ENCODE measurements around the gene SCO2.
A peak's percentile ranks its signal among the peaks of the same experiment; 100 is the strongest.

SCO2 gene

DNA sequence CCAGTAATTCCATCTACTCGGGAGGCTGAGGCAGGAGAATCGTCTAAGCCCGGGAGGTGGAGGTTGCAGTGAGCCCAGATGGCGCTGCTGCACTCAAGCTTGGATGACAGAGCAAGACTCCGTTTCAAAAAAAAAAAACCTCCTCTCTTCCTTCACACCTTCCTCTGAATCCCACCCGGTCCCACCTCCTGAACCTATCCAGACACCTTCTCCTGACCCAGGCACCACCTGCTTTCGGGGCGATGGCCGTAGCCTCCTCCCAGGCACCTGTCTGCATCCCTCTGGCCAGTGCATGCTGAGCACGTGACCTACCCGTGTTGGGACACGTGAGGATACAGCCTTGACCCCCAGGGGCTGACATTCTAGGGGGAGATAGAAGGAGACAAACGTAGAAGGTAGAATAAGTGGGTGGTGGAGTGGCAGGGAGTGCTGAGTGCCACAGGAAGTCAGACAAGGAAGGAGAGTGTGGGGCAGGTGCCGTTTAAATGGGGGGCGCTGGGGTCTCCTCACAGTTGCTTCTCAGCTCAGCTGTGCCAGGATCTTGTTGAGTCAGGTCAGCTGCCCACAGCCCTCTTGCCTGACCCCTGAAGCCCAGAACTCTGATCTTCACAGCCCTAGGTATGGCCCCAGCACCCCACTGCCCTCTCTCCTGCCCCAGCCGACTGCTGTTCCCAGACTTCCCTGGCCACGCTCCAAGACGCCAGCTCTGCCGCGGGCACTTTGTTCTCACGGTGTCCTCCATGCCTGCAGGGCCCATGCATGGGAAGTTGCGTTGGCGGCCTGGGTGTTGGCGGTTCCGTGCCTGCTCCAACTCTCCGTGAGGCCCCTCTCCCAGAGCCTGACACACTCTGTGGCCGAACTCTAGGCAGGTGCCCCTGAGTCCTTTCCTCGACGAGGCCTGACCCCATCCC is 39.9 kb downstream of the SCO2 start:
- TF ChIP-seq, protein P1, sequence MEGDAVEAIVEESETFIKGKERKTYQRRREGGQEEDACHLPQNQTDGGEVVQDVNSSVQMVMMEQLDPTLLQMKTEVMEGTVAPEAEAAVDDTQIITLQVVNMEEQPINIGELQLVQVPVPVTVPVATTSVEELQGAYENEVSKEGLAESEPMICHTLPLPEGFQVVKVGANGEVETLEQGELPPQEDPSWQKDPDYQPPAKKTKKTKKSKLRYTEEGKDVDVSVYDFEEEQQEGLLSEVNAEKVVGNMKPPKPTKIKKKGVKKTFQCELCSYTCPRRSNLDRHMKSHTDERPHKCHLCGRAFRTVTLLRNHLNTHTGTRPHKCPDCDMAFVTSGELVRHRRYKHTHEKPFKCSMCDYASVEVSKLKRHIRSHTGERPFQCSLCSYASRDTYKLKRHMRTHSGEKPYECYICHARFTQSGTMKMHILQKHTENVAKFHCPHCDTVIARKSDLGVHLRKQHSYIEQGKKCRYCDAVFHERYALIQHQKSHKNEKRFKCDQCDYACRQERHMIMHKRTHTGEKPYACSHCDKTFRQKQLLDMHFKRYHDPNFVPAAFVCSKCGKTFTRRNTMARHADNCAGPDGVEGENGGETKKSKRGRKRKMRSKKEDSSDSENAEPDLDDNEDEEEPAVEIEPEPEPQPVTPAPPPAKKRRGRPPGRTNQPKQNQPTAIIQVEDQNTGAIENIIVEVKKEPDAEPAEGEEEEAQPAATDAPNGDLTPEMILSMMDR (conservative IDR thresholded peaks at IDR 0.05) = no peak
- no peak overlapping the region for H3K27ac ChIP-seq

DNA sequence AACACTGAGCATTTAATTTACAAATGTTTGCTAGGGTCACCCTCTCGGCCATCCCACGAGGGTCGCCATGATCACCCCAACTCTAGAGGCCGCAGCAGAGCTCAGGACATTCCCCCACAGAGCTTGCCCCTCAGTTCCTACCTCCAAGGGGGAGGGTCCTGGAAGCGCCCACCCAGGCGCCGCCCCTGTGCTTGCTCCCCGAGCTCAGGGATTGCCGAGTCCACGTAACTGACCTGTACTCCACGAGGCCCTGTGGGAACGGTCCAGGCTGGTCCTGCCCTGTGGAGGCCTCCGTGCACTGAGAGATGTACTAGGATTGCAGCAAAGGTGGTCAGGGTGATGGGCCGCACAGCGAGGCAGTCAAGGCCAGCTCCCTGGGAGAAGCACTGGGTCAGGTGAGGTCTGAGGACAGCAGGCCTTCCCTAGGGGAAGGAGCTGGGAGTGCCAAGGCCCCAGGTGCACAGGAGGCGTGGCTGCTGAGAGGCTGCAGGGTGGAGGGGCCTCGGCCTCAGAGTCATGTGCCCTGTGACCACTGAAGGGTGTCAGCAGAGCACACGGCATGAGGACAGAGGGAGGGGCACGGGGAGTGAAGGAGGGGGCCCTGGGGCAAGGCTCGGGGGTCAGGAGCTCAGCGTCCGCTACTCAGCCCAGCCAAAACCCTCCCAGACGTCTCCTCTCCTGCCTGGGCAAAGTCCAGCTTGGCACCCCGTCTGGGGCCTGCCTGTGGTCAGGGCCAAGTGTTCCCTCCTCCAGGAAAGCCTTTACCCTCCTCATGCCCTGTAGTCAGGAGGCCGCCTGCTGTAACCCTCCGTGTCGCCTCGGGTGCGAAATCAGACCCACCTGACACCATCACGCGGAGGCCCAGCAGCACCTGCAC is 41.2 kb downstream of the SCO2 start:
- TF ChIP-seq, protein P1 (conservative IDR thresholded peaks at IDR 0.05) = no peak
- no peak overlapping the region for H3K27ac ChIP-seq

DNA sequence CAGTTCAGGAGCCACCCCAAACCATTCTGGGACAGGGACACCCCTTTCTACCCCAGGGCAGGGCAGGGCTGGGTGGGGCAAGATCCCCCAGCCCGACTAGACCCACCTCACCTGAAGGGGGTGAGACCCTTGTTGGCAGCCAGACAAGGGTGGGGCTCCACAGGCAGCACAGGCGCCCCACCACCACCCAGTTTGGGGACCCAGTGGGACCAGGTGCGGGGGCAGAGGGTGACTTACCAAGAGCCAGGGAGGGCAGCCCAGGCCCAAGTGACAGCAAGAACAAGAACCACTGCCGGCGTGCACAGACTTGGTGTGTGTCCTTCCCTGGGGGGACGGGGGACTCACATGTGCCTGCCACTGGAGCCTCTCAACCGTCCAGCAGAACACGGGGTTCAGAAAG is 41.8 kb downstream of the SCO2 start:
- H3K27ac ChIP-seq = no peak overlapping the region
- TF ChIP-seq, protein P1 (conservative IDR thresholded peaks at IDR 0.05) = no peak

- TF ChIP-seq, protein P1 (conservative IDR thresholded peaks at IDR 0.05) = no peak
- no peak overlapping the region for H3K27ac ChIP-seq
Observed at GRCh38 chr22:50483106-50483505, 42.3 kb downstream of the SCO2 start.

GRCh38 chr22:50482107-50483074 is 43.0 kb downstream of the SCO2 start:
- TF ChIP-seq, protein P1 (conservative IDR thresholded peaks at IDR 0.05) = no peak
- H3K27ac ChIP-seq = peak overlapping the region; percentile 44; the same call in 1 of the 2 replicates

GRCh38 chr22:50481440-50482106 is 43.8 kb downstream of the SCO2 start, which contains the start of gene ADM2:
TSS of gene ADM2 (plus strand) at chr22:50481543. CDS start at chr22:50481848, 305 bp downstream.
- peak within 1 kb of the TSS; percentile 44; the same call in 1 of the 2 replicates for H3K27ac ChIP-seq
- TF ChIP-seq, protein P1 (conservative IDR thresholded peaks at IDR 0.05) = no peak
